ENCODE results near the gene SLC43A1.
A peak's percentile ranks its signal among the peaks of the same experiment; 100 is the strongest.

SLC43A1 gene

DNA sequence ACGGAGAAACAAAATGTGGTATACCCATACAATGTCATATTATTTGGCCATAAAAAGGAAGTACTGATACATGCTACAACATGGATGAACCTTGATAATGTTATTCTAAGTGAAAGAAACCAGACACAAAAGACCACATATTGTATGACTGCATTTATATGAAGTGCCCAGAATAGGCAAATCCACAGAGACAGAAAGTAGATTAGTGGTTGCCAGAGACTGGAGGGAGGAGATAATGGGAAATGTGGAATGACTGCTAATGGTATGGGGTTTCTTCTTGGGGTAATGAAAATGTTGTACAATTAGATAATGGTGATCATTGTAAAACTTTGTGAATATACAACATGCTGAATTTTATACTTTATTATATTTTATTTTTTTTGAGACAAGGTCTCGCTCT, 5.6 kb upstream of the SLC43A1 start:
- Histone ChIP-seq H3K14ac (ENCODE audit: low read length) (no peak overlapping the region), H3K79me1 (ENCODE audit: low read depth, low read length) (no peaks in the 10 kb centered on the region), H3K4me3 (ENCODE audit: low read length in 2 of 2) (no peak overlapping the region), H3K9ac (ENCODE audit: low read depth, low read length, poor library complexity) (no peak overlapping the region), H4K8ac (ENCODE audit: low read depth, low read length) (no peak overlapping the region), H2AK5ac (ENCODE audit: low read depth, low read length) (no peak overlapping the region), H2BK15ac (ENCODE audit: low read length) (no peak overlapping the region), H3K4me2 (ENCODE audit: insufficient read depth, low read length, poor library complexity, severe bottlenecking) (no peak overlapping the region), H4K91ac (ENCODE audit: low read depth, low read length, poor library complexity) (no peak overlapping the region), H2BK120ac (ENCODE audit: low read depth, low read length) (no peak overlapping the region), H3K27ac (replicated peaks; ENCODE audit: low read length) (no peak overlapping the region), H2AFZ (ENCODE audit: low read length) (no peak overlapping the region), H3K4me1 (ENCODE audit: control insufficient read depth in 2 of 2, insufficient read depth in 1 of 2, low read depth in 1 of 2, low read length in 2 of 2) (no peaks in the 10 kb centered on the region), H3K9me3 (replicated peaks in 1 of 2; ENCODE audit: control insufficient read depth in 2 of 2, insufficient read depth in 1 of 2, low read depth in 1 of 2, low read length in 2 of 2) (no peaks in the 10 kb centered on the region), H3K18ac (ENCODE audit: low read length) (no peak overlapping the region), H3K27me3 (ENCODE audit: control insufficient read depth in 3 of 3, insufficient read depth in 3 of 3, low read depth in 1 of 3, low read length in 3 of 3) (peaks cover 0 to 12% (median 0%) of the 10 kb centered on the region in 3 experiments), H3K23ac (ENCODE audit: low read depth, low read length, poor library complexity) (no peak overlapping the region), H2BK12ac (ENCODE audit: low read length) (no peak overlapping the region), H3K4ac (ENCODE audit: low read length) (no peak overlapping the region), H3K36me3 (replicated peaks in 1 of 2; ENCODE audit: control insufficient read depth in 2 of 2, insufficient read depth in 2 of 2, low read length in 2 of 2) (peaks cover 0 to 9% of the 10 kb centered on the region in 2 donors), H2BK5ac (ENCODE audit: low read length) (no peak overlapping the region)
- DNase-seq (ENCODE audit: low spot score) = no peak
- no CpG with 5 or more reads among the region's 2 CpGs for WGBS, 2 donors (ENCODE audit: extremely low coverage in 2 of 2, insufficient read length in 2 of 2, insufficient replicate concordance in 1 of 2)

DNA sequence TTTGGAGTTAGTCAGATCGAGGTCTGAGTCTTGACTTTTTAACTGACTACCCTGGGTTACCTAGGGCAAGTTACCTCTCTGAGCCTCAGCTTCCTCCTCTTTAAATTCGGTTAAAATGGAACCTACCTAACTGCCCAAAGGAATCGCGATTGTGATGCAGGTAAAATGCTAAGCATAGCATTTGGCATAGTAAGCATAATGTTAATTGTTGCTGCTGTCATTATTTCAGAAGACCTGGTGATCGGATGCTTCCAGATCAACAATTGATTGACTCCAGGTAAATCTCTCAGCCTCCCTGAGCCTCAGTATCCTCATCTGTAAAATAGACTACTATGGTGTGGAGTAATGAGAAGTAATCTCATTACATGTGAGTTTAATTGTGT, 550 bp upstream of the SLC43A1 start:
- WGBS, 2 donors (ENCODE audit: extremely low coverage in 2 of 2, insufficient read length in 2 of 2, insufficient replicate concordance in 1 of 2) = no CpG with 5 or more reads among the region's 5 CpGs
- H3K23ac ChIP-seq (ENCODE audit: low read depth, low read length, poor library complexity) = no peak overlapping the region
- no peak overlapping the region for H3K27ac ChIP-seq (replicated peaks; ENCODE audit: low read length)
- H3K4me1 ChIP-seq (ENCODE audit: control insufficient read depth in 2 of 2, insufficient read depth in 1 of 2, low read depth in 1 of 2, low read length in 2 of 2) = peaks cover 4 to 7% of the 10 kb centered on the region in 2 donors
- H3K14ac ChIP-seq (ENCODE audit: low read length) = no peak overlapping the region
- no peak for DNase-seq (ENCODE audit: low spot score)
- no peak overlapping the region for H3K4ac ChIP-seq (ENCODE audit: low read length)
- peak overlapping the region; percentile 98 for H3K4me2 ChIP-seq (ENCODE audit: insufficient read depth, low read length, poor library complexity, severe bottlenecking)
- no peak overlapping the region for H2BK15ac ChIP-seq (ENCODE audit: low read length)
- H4K91ac ChIP-seq (ENCODE audit: low read depth, low read length, poor library complexity) = no peak overlapping the region
- H2AK5ac ChIP-seq (ENCODE audit: low read depth, low read length) = no peak overlapping the region
- no peak overlapping the region for H3K18ac ChIP-seq (ENCODE audit: low read length)
- H2BK12ac ChIP-seq (ENCODE audit: low read length) = no peak overlapping the region
- no peak overlapping the region for H4K8ac ChIP-seq (ENCODE audit: low read depth, low read length)
- peaks cover 0 to 49% (median 22%) of the 10 kb centered on the region in 3 experiments for H3K27me3 ChIP-seq (ENCODE audit: control insufficient read depth in 3 of 3, insufficient read depth in 3 of 3, low read depth in 1 of 3, low read length in 3 of 3)
- H3K9ac ChIP-seq (ENCODE audit: low read depth, low read length, poor library complexity) = no peak overlapping the region
- H2AFZ ChIP-seq (ENCODE audit: low read length) = peak overlapping the region; percentile 92
- H3K4me3 ChIP-seq (ENCODE audit: low read length in 2 of 2) = peak overlapping the region; percentile 56 to 82
- H3K79me1 ChIP-seq (ENCODE audit: low read depth, low read length) = peaks cover 1% of the 10 kb centered on the region
- no peak overlapping the region for H2BK5ac ChIP-seq (ENCODE audit: low read length)
- H3K9me3 ChIP-seq (replicated peaks in 1 of 2; ENCODE audit: control insufficient read depth in 2 of 2, insufficient read depth in 1 of 2, low read depth in 1 of 2, low read length in 2 of 2) = no peaks in the 10 kb centered on the region
- no peaks in the 10 kb centered on the region for H3K36me3 ChIP-seq (replicated peaks in 1 of 2; ENCODE audit: control insufficient read depth in 2 of 2, insufficient read depth in 2 of 2, low read length in 2 of 2)
- no peak overlapping the region for H2BK120ac ChIP-seq (ENCODE audit: low read depth, low read length)

DNA sequence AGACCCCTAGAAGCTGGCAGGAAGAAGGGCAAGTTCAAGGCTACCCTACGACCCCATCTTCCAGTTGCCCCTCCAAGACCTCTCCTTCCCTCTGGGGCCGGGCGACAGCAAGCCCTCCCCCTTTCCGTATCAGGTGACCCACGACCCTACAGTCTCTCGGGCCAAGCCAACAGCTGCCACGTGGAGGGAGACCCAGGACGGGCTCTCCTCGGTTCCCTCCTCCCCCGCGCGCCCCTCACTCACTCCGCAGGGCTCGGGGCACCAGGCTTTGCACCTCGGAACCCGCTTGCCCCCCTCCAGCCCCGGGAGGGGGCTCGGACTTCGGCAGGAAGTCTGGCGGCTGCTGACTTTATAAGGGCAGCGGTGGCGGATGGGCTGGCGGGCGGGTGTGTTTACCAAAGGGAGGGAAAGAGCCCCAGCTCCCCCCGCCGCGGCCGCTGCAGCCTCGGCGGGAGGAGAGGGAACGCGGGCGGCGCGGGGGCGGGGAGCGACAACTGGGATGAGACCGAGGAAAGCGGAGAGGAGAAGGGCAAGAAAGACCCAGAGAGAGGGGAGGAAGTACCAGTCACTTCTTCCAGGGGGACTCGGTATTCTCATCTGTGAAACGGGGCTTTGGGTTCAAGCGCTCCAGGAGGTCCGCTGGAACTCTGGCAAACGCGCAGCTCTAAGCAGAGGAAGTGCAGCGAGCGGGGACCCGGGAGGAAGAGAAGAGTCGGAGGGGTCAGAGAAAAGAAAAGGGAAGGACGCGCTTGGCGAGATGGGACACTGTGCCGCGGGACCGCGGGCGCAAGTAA, 767 bp downstream of the SLC43A1 start:
- peak overlapping the region; percentile 92 for H3K18ac ChIP-seq (ENCODE audit: low read length)
- H2BK12ac ChIP-seq (ENCODE audit: low read length) = peak overlapping the region; percentile 35
- peak overlapping the region; percentile 40 for H3K9ac ChIP-seq (ENCODE audit: low read depth, low read length, poor library complexity)
- peak overlapping the region; percentile 24 for H2BK15ac ChIP-seq (ENCODE audit: low read length)
- peak overlapping the region; percentile 73 for H2AK5ac ChIP-seq (ENCODE audit: low read depth, low read length)
- peak overlapping the region; percentile 50 for H3K14ac ChIP-seq (ENCODE audit: low read length)
- no peak overlapping the region for H4K91ac ChIP-seq (ENCODE audit: low read depth, low read length, poor library complexity)
- no peak for DNase-seq (ENCODE audit: low spot score)
- H3K36me3 ChIP-seq (replicated peaks in 1 of 2; ENCODE audit: control insufficient read depth in 2 of 2, insufficient read depth in 2 of 2, low read length in 2 of 2) = no peaks in the 10 kb centered on the region
- WGBS, 2 donors (ENCODE audit: extremely low coverage in 2 of 2, insufficient read length in 2 of 2, insufficient replicate concordance in 1 of 2) = no CpG with 5 or more reads among the region's 57 CpGs
- H3K4me3 ChIP-seq (ENCODE audit: low read length in 2 of 2) = peak overlapping the region; percentile 56 to 82
- no peak overlapping the region for H4K8ac ChIP-seq (ENCODE audit: low read depth, low read length)
- no peaks in the 10 kb centered on the region for H3K9me3 ChIP-seq (replicated peaks in 1 of 2; ENCODE audit: control insufficient read depth in 2 of 2, insufficient read depth in 1 of 2, low read depth in 1 of 2, low read length in 2 of 2)
- peaks cover 1% of the 10 kb centered on the region for H3K79me1 ChIP-seq (ENCODE audit: low read depth, low read length)
- no peak overlapping the region for H3K4ac ChIP-seq (ENCODE audit: low read length)
- peaks cover 0 to 49% (median 22%) of the 10 kb centered on the region in 3 experiments for H3K27me3 ChIP-seq (ENCODE audit: control insufficient read depth in 3 of 3, insufficient read depth in 3 of 3, low read depth in 1 of 3, low read length in 3 of 3)
- peak overlapping the region; percentile 98 for H3K4me2 ChIP-seq (ENCODE audit: insufficient read depth, low read length, poor library complexity, severe bottlenecking)
- H2AFZ ChIP-seq (ENCODE audit: low read length) = peak overlapping the region; percentile 92
- H2BK5ac ChIP-seq (ENCODE audit: low read length) = peak overlapping the region; percentile 92
- H2BK120ac ChIP-seq (ENCODE audit: low read depth, low read length) = no peak overlapping the region
- no peak overlapping the region for H3K27ac ChIP-seq (replicated peaks; ENCODE audit: low read length)
- H3K23ac ChIP-seq (ENCODE audit: low read depth, low read length, poor library complexity) = peak overlapping the region; percentile 94
- peaks cover 4 to 7% of the 10 kb centered on the region in 2 donors for H3K4me1 ChIP-seq (ENCODE audit: control insufficient read depth in 2 of 2, insufficient read depth in 1 of 2, low read depth in 1 of 2, low read length in 2 of 2)

DNA sequence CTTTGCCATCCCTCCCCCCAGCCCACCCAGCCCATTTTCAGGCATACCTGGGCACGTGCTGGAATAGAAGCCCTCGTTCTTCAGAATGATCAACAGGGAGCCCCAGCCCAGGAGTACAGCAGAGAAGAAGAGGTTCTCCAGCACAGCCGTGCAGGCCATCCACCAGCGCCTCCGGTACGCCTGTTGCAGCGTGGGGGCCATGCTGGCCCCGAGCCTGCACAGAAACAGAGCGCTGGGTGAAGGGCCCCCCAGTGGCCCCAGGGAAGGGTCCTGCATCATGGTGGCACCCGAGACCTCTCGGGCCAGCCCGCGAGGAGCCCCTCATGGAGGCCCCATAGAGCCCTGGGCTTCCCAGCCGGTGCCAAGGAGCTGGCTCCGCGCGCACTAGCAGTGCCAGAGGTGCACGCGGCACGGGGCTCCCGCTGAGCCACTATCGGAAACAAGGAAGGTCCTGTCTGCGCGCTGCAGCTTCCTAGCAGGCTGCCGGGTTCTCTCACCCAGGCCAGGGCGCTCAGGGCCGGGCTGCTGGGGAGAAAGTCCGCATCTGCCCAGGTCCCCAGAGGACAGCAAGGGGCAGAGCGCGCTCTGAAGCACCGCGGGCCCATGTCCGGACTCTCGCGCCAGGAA, 1.5 kb downstream of the SLC43A1 start:
- WGBS, 2 donors (ENCODE audit: extremely low coverage in 2 of 2, insufficient read length in 2 of 2, insufficient replicate concordance in 1 of 2) = no CpG with 5 or more reads among the region's 35 CpGs
- no peak for DNase-seq (ENCODE audit: low spot score)
- Histone ChIP-seq H3K9ac (ENCODE audit: low read depth, low read length, poor library complexity) (no peak overlapping the region), H3K27ac (replicated peaks; ENCODE audit: low read length) (no peak overlapping the region), H3K4me3 (ENCODE audit: low read length in 2 of 2) (peak overlapping the region; percentile 56 to 82), H3K23ac (ENCODE audit: low read depth, low read length, poor library complexity) (no peak overlapping the region), H3K14ac (ENCODE audit: low read length) (no peak overlapping the region), H3K4ac (ENCODE audit: low read length) (no peak overlapping the region), H2AFZ (ENCODE audit: low read length) (peak overlapping the region; percentile 92), H3K36me3 (replicated peaks in 1 of 2; ENCODE audit: control insufficient read depth in 2 of 2, insufficient read depth in 2 of 2, low read length in 2 of 2) (no peaks in the 10 kb centered on the region), H2BK15ac (ENCODE audit: low read length) (peak overlapping the region; percentile 24), H3K4me2 (ENCODE audit: insufficient read depth, low read length, poor library complexity, severe bottlenecking) (peak overlapping the region; percentile 98), H3K79me1 (ENCODE audit: low read depth, low read length) (peaks cover 1% of the 10 kb centered on the region), H2BK120ac (ENCODE audit: low read depth, low read length) (no peak overlapping the region), H3K9me3 (replicated peaks in 1 of 2; ENCODE audit: control insufficient read depth in 2 of 2, insufficient read depth in 1 of 2, low read depth in 1 of 2, low read length in 2 of 2) (no peaks in the 10 kb centered on the region), H4K8ac (ENCODE audit: low read depth, low read length) (no peak overlapping the region), H3K18ac (ENCODE audit: low read length) (peak overlapping the region; percentile 92), H4K91ac (ENCODE audit: low read depth, low read length, poor library complexity) (no peak overlapping the region), H2BK12ac (ENCODE audit: low read length) (peak overlapping the region; percentile 35), H2AK5ac (ENCODE audit: low read depth, low read length) (peak overlapping the region; percentile 73), H2BK5ac (ENCODE audit: low read length) (peak overlapping the region; percentile 92), H3K4me1 (ENCODE audit: control insufficient read depth in 2 of 2, insufficient read depth in 1 of 2, low read depth in 1 of 2, low read length in 2 of 2) (peaks cover 4 to 7% of the 10 kb centered on the region in 2 donors), H3K27me3 (ENCODE audit: control insufficient read depth in 3 of 3, insufficient read depth in 3 of 3, low read depth in 1 of 3, low read length in 3 of 3) (peaks cover 0 to 49% (median 22%) of the 10 kb centered on the region in 3 experiments)
